Measurements from ENCODE around the gene CCNI.

Gene CCNI

GRCh38 chr4:77012726-77013125 lies 63.1 kb downstream of the CCNI start:
- no peak for TF ChIP-seq EZH2phosphoT487 (IDR thresholded peaks at IDR 0.05; ENCODE audit: low read length)
- no peak for TF ChIP-seq EZH2 (optimal IDR thresholded peaks at IDR 0.05; ENCODE audit: low read depth, low read length)
- TF ChIP-seq, protein P1, sequence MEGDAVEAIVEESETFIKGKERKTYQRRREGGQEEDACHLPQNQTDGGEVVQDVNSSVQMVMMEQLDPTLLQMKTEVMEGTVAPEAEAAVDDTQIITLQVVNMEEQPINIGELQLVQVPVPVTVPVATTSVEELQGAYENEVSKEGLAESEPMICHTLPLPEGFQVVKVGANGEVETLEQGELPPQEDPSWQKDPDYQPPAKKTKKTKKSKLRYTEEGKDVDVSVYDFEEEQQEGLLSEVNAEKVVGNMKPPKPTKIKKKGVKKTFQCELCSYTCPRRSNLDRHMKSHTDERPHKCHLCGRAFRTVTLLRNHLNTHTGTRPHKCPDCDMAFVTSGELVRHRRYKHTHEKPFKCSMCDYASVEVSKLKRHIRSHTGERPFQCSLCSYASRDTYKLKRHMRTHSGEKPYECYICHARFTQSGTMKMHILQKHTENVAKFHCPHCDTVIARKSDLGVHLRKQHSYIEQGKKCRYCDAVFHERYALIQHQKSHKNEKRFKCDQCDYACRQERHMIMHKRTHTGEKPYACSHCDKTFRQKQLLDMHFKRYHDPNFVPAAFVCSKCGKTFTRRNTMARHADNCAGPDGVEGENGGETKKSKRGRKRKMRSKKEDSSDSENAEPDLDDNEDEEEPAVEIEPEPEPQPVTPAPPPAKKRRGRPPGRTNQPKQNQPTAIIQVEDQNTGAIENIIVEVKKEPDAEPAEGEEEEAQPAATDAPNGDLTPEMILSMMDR (IDR thresholded peaks at IDR 0.05; ENCODE audit: low read length) = no peak
- H3K9me2 ChIP-seq (replicated peaks; ENCODE audit: insufficient read depth, low read length) = no peaks in the 10 kb centered on the region
- H3K27ac ChIP-seq (ENCODE audit: low read length) = no peak overlapping the region
- H3K79me2 ChIP-seq (ENCODE audit: low read length) = no peaks in the 10 kb centered on the region
- no peaks in the 10 kb centered on the region for H3F3A ChIP-seq (ENCODE audit: insufficient read depth, low read length)
- no peaks in the 10 kb centered on the region for H3K36me3 ChIP-seq (replicated peaks; ENCODE audit: insufficient read depth, low read length)
- H3K4me3 ChIP-seq (ENCODE audit: low read length) = no peak overlapping the region
- DNase-seq = no peak
- H3K4me1 ChIP-seq (ENCODE audit: low read length) = peaks cover 8% of the 10 kb centered on the region
- H3K4me2 ChIP-seq (ENCODE audit: low read depth, low read length) = no peak overlapping the region
- H3K9ac ChIP-seq (ENCODE audit: low read length) = no peak overlapping the region
- no peaks in the 10 kb centered on the region for H3K9me3 ChIP-seq (replicated peaks; ENCODE audit: insufficient read depth, low read length)
- H4K20me1 ChIP-seq (ENCODE audit: insufficient read depth, low read length) = no peaks in the 10 kb centered on the region
- no peak overlapping the region for H2AFZ ChIP-seq (ENCODE audit: low read length)
- H3K27me3 ChIP-seq (replicated peaks; ENCODE audit: insufficient read depth, low read length) = no peaks in the 10 kb centered on the region

GRCh38 chr4:77010841-77011354 lies 64.9 kb downstream of the CCNI start:
- Histone ChIP-seq H3K4me1 (ENCODE audit: low read length) (peaks cover 18% of the 10 kb centered on the region), H2AFZ (ENCODE audit: low read length) (no peak overlapping the region), H3F3A (ENCODE audit: insufficient read depth, low read length) (no peaks in the 10 kb centered on the region), H3K9me2 (replicated peaks; ENCODE audit: insufficient read depth, low read length) (no peaks in the 10 kb centered on the region), H3K79me2 (ENCODE audit: low read length) (no peaks in the 10 kb centered on the region), H3K27me3 (replicated peaks; ENCODE audit: insufficient read depth, low read length) (no peaks in the 10 kb centered on the region), H3K27ac (ENCODE audit: low read length) (no peak overlapping the region), H3K36me3 (replicated peaks; ENCODE audit: insufficient read depth, low read length) (no peaks in the 10 kb centered on the region), H3K4me2 (ENCODE audit: low read depth, low read length) (no peak overlapping the region), H3K9ac (ENCODE audit: low read length) (no peak overlapping the region), H4K20me1 (ENCODE audit: insufficient read depth, low read length) (no peaks in the 10 kb centered on the region), H3K4me3 (ENCODE audit: low read length) (no peak overlapping the region), H3K9me3 (replicated peaks; ENCODE audit: insufficient read depth, low read length) (no peaks in the 10 kb centered on the region)
- TF ChIP-seq EZH2phosphoT487 (IDR thresholded peaks at IDR 0.05; ENCODE audit: low read length) = no peak
- no peak for TF ChIP-seq EZH2 (optimal IDR thresholded peaks at IDR 0.05; ENCODE audit: low read depth, low read length)
- TF ChIP-seq, protein P1 (IDR thresholded peaks at IDR 0.05; ENCODE audit: low read length) = no peak
- DNase-seq = no peak

- Histone ChIP-seq H3K9me3 (replicated peaks; ENCODE audit: insufficient read depth, low read length) (no peaks in the 10 kb centered on the region), H3K79me2 (ENCODE audit: low read length) (no peaks in the 10 kb centered on the region), H3K27ac (ENCODE audit: low read length) (no peak overlapping the region), H3K4me1 (ENCODE audit: low read length) (peaks cover 18% of the 10 kb centered on the region), H2AFZ (ENCODE audit: low read length) (no peak overlapping the region), H3K27me3 (replicated peaks; ENCODE audit: insufficient read depth, low read length) (no peaks in the 10 kb centered on the region), H3F3A (ENCODE audit: insufficient read depth, low read length) (no peaks in the 10 kb centered on the region), H3K9me2 (replicated peaks; ENCODE audit: insufficient read depth, low read length) (no peaks in the 10 kb centered on the region), H3K4me2 (ENCODE audit: low read depth, low read length) (no peak overlapping the region), H3K9ac (ENCODE audit: low read length) (no peak overlapping the region), H3K36me3 (replicated peaks; ENCODE audit: insufficient read depth, low read length) (no peaks in the 10 kb centered on the region), H3K4me3 (ENCODE audit: low read length) (no peak overlapping the region), H4K20me1 (ENCODE audit: insufficient read depth, low read length) (no peaks in the 10 kb centered on the region)
- DNase-seq = no peak
- TF ChIP-seq EZH2phosphoT487 (IDR thresholded peaks at IDR 0.05; ENCODE audit: low read length) = no peak
- TF ChIP-seq, protein P1 (IDR thresholded peaks at IDR 0.05; ENCODE audit: low read length) = no peak
Observed at GRCh38 chr4:77009511-77010115, 66.2 kb downstream of the CCNI start.

All from MM.1S (cell line).